ENCODE measurements around the gene GRM7.

GRM7 gene

DNA sequence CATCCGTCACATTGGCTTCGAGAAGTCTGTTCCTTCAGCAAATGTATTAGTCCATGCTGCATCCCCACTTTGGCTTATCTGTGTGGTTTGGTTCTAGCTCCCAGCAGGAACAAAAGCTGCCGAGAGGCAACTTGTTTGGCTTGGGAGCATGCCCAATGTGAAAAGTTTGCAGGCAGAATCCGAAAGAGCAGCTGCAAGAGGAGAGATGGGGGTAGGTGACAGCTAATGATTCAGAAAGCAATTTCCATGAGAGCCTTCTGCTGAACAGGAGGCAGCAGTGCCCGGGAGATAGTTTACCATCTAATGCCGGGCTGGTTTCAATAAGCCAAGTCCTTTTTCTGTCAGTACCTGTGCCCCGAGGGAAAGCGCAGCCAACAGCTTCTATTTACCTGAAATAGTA, 60.2 kb downstream of the GRM7 start:
- H3K27ac ChIP-seq (ENCODE audit: extremely low read depth, low read depth, low read length), result no peak overlapping the region
- TF ChIP-seq GLI4 (tag by site-specific recombination; IDR thresholded peaks at IDR 0.05) (no peak), ZNF280D (tag by site-specific recombination; IDR thresholded peaks at IDR 0.05) (no peak), ZNF707 (tag by site-specific recombination; IDR thresholded peaks at IDR 0.05) (no peak), ZNF561 (tag by site-specific recombination; IDR thresholded peaks at IDR 0.05; ENCODE audit: borderline replicate concordance) (no peak), ZNF26 (tag by site-specific recombination; IDR thresholded peaks at IDR 0.05) (no peak), ZNF366 (tag by site-specific recombination; conservative IDR thresholded peaks at IDR 0.05) (no peak), CTCF (tag by site-specific recombination; IDR thresholded peaks at IDR 0.05) (no peak), ZBTB49 (tag by site-specific recombination; IDR thresholded peaks at IDR 0.05; ENCODE audit: low read depth) (no peak), ZNF354C (tag by site-specific recombination; IDR thresholded peaks at IDR 0.05; ENCODE audit: borderline replicate concordance, low read depth) (no peak), ZNF214 (tag by site-specific recombination; IDR thresholded peaks at IDR 0.05; ENCODE audit: borderline replicate concordance) (no peak), TSHZ1 (tag by site-specific recombination; IDR thresholded peaks at IDR 0.05; ENCODE audit: borderline replicate concordance) (no peak), ZNF76 (tag by site-specific recombination; IDR thresholded peaks at IDR 0.05; ENCODE audit: borderline replicate concordance, low read depth) (no peak)
- TF ChIP-seq, protein P1, sequence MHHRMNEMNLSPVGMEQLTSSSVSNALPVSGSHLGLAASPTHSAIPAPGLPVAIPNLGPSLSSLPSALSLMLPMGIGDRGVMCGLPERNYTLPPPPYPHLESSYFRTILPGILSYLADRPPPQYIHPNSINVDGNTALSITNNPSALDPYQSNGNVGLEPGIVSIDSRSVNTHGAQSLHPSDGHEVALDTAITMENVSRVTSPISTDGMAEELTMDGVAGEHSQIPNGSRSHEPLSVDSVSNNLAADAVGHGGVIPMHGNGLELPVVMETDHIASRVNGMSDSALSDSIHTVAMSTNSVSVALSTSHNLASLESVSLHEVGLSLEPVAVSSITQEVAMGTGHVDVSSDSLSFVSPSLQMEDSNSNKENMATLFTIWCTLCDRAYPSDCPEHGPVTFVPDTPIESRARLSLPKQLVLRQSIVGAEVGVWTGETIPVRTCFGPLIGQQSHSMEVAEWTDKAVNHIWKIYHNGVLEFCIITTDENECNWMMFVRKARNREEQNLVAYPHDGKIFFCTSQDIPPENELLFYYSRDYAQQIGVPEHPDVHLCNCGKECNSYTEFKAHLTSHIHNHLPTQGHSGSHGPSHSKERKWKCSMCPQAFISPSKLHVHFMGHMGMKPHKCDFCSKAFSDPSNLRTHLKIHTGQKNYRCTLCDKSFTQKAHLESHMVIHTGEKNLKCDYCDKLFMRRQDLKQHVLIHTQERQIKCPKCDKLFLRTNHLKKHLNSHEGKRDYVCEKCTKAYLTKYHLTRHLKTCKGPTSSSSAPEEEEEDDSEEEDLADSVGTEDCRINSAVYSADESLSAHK (tag by site-specific recombination; IDR thresholded peaks at IDR 0.05), result no peak
- TF ChIP-seq, protein P2, sequence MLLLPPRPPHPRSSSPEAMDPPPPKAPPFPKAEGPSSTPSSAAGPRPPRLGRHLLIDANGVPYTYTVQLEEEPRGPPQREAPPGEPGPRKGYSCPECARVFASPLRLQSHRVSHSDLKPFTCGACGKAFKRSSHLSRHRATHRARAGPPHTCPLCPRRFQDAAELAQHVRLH (tag by site-specific recombination; IDR thresholded peaks at IDR 0.05), result no peak
- CTCF ChIA-PET, result no interaction called here
- POLR2A ChIA-PET, result no interaction called here
- H3K4me1 ChIP-seq (ENCODE audit: control insufficient read depth, insufficient read depth, low read length), result no peaks in the 10 kb centered on the region
- no peak overlapping the region for H3K4me3 ChIP-seq (ENCODE audit: low read depth, low read length)
- no peaks in the 10 kb centered on the region for H3K9me3 ChIP-seq (ENCODE audit: control insufficient read depth, insufficient read depth, low read depth, low read length)
- H3K36me3 ChIP-seq (ENCODE audit: control insufficient read depth in 2 of 2, insufficient read depth in 1 of 2, low read length in 2 of 2), result no peaks in the 10 kb centered on the region
